Ovary (tissue), 9 donors: ENCODE measurements around the gene SELENOH. TPM values are rescaled to one million over a fixed set of nuclear protein-coding genes. Genes with fewer than 3 reads are reported as not detected.

Experiments used
- DNase-seq, 5 donors: peaks; one replicate each; pipeline ENCODE4 v3.0.0-alpha.2; 2019 to 2020
- H3K27ac ChIP-seq, 2 donors: fragments of 200-600 bp; one replicate each; pipeline versions ENCODE4 v1.5.1 to v1.8.0; 2019 to 2022
- H3K27me3 ChIP-seq: fragments of 200-600 bp; one replicate; pipeline ENCODE4 v1.8.0; 2022
- H3K36me3 ChIP-seq: fragments of 200-600 bp; sonication (generic); one replicate; pipeline ENCODE4 v1.5.1; 2019
- H3K4me1 ChIP-seq: one replicate; pipeline ENCODE4 v1.8.1; 2013; ENCODE audit warnings: mild to moderate bottlenecking, moderate library complexity; ENCODE audit not compliant: insufficient read depth
- H3K4me3 ChIP-seq: fragments of 200-600 bp; sonication (generic); one replicate; pipeline ENCODE4 v1.5.1; 2017
- H3K9me3 ChIP-seq, 2 donors: fragments of 200-600 bp in 1 of 2; sonication (generic) in 1 of 2; one replicate each; pipeline versions ENCODE4 v1.5.1 to v1.8.1; 2013 to 2019; ENCODE audit warnings: mild to moderate bottlenecking in 1 of 2, moderate library complexity in 1 of 2
- EP300 ChIP-seq: sonication (generic); formaldehyde crosslinking; IDR thresholded peaks from one replicate; pipeline ENCODE4 v1.6.1; 2017; ENCODE audit warnings: antibody characterized with exemption
- POLR2A ChIP-seq: fragments of 450-650 bp; IDR thresholded peaks from one replicate; pipeline ENCODE4 v1.6.1; 2017; ENCODE audit warnings: antibody characterized with exemption, mild to moderate bottlenecking, moderate library complexity
- WGBS, 3 donors: extraction: QIAGEN DNeasy Blood & Tissue Kit in 1 of 3; methylation state at CpG; one replicate each; pipeline versions ENCODE4 v1.1.5 to v1.1.7; 2013 to 2017; 5-methylcytosine and 5-hydroxymethylcytosine counted together
- intact Hi-C, 4 donors: fragments of 100-400 bp; cut with DNase I; formaldehyde crosslinking; loops; one replicate each; pipeline versions ENCODE4 v1.11.0 to v1.15.1; 2022 to 2023
- polyA plus RNA-seq, 2 donors: library from polyadenylated mRNA; stranded (reverse); fragments of 200-250 nt in 1 of 2; fragments of 350-450 nt in 1 of 2; fragmentation: Illumina TruSeq in 1 of 2; extraction: RNeasy Lipid Tissue Mini Kit (QIAGEN cat#74804) in 1 of 2; gene quantifications; one replicate each; pipeline ENCODE4 v1.2.3, GENCODE V29; 2013 to 2014
- small RNA-seq: library from RNA; depleted of rRNA; stranded (forward); fragments of <200 nt; gene quantifications from one replicate; pipeline ENCODE3, GENCODE V24; 2016
- total RNA-seq, 7 donors: library from RNA; depleted of rRNA in 2 of 7; stranded (reverse); fragments of >200 nt in 2 of 7; fragmentation: NEBNext Ultra II Directional in 3 of 7; extraction: Animal tissue kit (Norgen Biotek cat#: 25700) in 3 of 7; gene quantifications; one replicate each; pipeline versions ENCODE4 v1.1.0 to v1.2.4, GENCODE V29; 2016 to 2023
- TF ChIP-seq, protein P1 (sequence below), 3 donors: fragments of 450-650 bp in 2 of 3; fragments of 200-600 bp in 1 of 3; IDR thresholded peaks; one replicate each; pipeline versions ENCODE4 v1.5.1 to v1.8.0; 2016 to 2022; ENCODE audit warnings: antibody characterized with exemption in 3 of 3, mild to moderate bottlenecking in 1 of 3
- donor health status: DM: no; HTN: no; CAD: no; lungs with moderate emphysema.
- donor health status: DM: no; HTN: no; CAD: no.
- donor health status: Bipolar disorder and iron deficiency.
- donor health status: DM: yes; HTN: yes; CAD: no.
- donor health status: DM: no; HTN: no; CAD: no.
- donor health status: DM: yes; HTN: yes; CAD: no.

SELENOH gene
- total and polyA plus RNA-seq, 9 donors, result 33.9 to 244 (median 107) TPM

DNA sequence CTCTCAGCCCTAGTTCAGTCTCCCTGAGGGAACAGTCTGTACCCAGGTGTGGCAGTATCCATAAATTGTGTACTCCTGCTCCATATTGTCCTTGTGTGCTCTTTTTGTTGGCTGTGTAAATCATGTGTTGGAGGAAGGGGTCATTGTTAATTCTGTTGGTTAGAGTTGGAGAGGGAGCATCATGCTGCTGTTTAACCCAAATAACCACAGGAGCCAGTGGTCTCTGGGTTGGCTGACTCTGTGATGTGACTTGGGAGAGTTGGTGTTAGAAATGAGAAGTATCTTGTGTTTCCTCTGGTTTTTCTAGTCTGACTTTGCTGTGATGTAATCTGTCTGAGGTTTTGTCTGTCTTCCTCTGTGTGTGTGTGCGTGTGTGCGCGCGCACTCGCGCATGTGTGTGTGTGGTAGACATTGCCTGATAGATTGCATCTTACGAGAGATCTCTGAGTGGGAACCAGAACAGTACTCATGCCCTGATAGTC, 50.8 kb downstream of the SELENOH start:
- DNase-seq, result no peak
- Histone ChIP-seq H3K4me3 (no peak overlapping the region), H3K36me3 (no peaks in the 10 kb centered on the region), H3K9me3 (no peaks in the 10 kb centered on the region), H3K27ac (no peak overlapping the region), H3K4me1 (peaks cover 5% of the 10 kb centered on the region), H3K27me3 (no peaks in the 10 kb centered on the region)
- intact Hi-C loops, result loop anchor here in 1 of 4 donors (10.0 kb wide), 1 partner anchor 47 kb away; the partner anchor contains the start of gene SELENOH
- TF ChIP-seq POLR2A (no peak), EP300 (no peak)
- TF ChIP-seq, protein P1, sequence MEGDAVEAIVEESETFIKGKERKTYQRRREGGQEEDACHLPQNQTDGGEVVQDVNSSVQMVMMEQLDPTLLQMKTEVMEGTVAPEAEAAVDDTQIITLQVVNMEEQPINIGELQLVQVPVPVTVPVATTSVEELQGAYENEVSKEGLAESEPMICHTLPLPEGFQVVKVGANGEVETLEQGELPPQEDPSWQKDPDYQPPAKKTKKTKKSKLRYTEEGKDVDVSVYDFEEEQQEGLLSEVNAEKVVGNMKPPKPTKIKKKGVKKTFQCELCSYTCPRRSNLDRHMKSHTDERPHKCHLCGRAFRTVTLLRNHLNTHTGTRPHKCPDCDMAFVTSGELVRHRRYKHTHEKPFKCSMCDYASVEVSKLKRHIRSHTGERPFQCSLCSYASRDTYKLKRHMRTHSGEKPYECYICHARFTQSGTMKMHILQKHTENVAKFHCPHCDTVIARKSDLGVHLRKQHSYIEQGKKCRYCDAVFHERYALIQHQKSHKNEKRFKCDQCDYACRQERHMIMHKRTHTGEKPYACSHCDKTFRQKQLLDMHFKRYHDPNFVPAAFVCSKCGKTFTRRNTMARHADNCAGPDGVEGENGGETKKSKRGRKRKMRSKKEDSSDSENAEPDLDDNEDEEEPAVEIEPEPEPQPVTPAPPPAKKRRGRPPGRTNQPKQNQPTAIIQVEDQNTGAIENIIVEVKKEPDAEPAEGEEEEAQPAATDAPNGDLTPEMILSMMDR (IDR thresholded peaks at IDR 0.05), result no peak
- 91 to 99% (median 92%) methylated on average over 7 of the region's 7 CpGs for WGBS, 3 donors

DNA sequence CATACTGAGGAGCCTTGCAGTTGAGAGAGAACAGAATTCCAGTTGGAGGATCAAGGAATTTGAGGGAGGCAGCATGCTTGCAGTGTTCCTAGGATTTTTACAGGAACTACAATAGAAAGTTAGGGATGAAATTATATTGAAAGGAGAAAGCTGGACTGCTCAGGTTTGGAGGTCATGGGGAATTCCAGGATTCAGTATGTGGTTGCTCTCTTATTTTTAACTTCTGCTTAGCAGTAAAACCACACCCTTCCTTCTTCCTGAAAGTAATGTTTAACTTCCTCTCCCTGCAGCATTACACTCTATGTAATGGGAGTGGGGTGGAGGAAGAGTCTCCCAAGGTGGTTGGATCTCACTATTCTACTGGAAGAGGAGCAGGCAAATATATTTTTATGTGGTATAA, 51.6 kb downstream of the SELENOH start:
- no peaks in the 10 kb centered on the region for H3K36me3 ChIP-seq
- no peak overlapping the region for H3K4me3 ChIP-seq
- DNase-seq, result no peak
- H3K27ac ChIP-seq, result no peak overlapping the region
- H3K4me1 ChIP-seq, result no peaks in the 10 kb centered on the region
- H3K27me3 ChIP-seq, result no peaks in the 10 kb centered on the region
- H3K9me3 ChIP-seq, result no peaks in the 10 kb centered on the region
- TF ChIP-seq, protein P1 (IDR thresholded peaks at IDR 0.05), result no peak
- no peak for TF ChIP-seq POLR2A
- TF ChIP-seq EP300, result no peak
- intact Hi-C loops, result loop anchor here in 1 of 4 donors (10.0 kb wide), 1 partner anchor 48 kb away; the partner anchor contains the start of gene SELENOH

Small RNAs within 50 kb of the gene (small RNA-seq; reads per million reads assigned to genes)
- not detected for gene AP001931.1
- not detected for gene TMX2-CTNND1

Other genes with a start within 250 kb of the SELENOH start
- 10 to 100 TPM; 11.5 to 23.5 (median 18.6) TPM for gene SLC43A1, start 225.8 kb upstream of the SELENOH start, total RNA-seq
- gene SLC43A1, start 225.8 kb upstream of the SELENOH start, polyA plus RNA-seq, result 10 to 100 TPM; 14.8 to 30.4 TPM
- 10 to 100 TPM; 23.4 to 42.0 (median 38.0) TPM for gene TIMM10, start 210.7 kb upstream of the SELENOH start, total RNA-seq
- 10 to 100 TPM; 32.0 to 36.2 TPM for gene TIMM10, start 210.7 kb upstream of the SELENOH start, polyA plus RNA-seq
- not detected for gene SMTNL1, start 203.9 kb upstream of the SELENOH start, total RNA-seq
- gene SMTNL1, start 203.9 kb upstream of the SELENOH start, polyA plus RNA-seq, result not detected
- gene UBE2L6, start 173.8 kb upstream of the SELENOH start, total RNA-seq, result 10 to 100 TPM; 27.2 to 71.0 (median 59.7) TPM
- gene UBE2L6, start 173.8 kb upstream of the SELENOH start, polyA plus RNA-seq, result 100 to 1,000 TPM in 1 of 2 donors, 10 to 100 TPM in 1; 51.1 to 114 TPM
- 100 to 1,000 TPM; 454 to 906 (median 709) TPM for gene SERPING1, start 143.8 kb upstream of the SELENOH start, total RNA-seq
- 1,000 to 10,000 TPM in 1 of 2 donors, 100 to 1,000 TPM in 1; 731 to 2,358 TPM for gene SERPING1, start 143.8 kb upstream of the SELENOH start, polyA plus RNA-seq
- gene YPEL4, start 91.6 kb upstream of the SELENOH start, total RNA-seq, result 10 to 100 TPM in 1 of 7 donors, 1 to 10 TPM in 6; 2.1 to 12.9 (median 4.4) TPM
- 10 to 100 TPM in 1 of 2 donors, 1 to 10 TPM in 1; 7.1 to 15.3 TPM for gene YPEL4, start 91.6 kb upstream of the SELENOH start, polyA plus RNA-seq
- 10 to 100 TPM in 4 of 7 donors, 1 to 10 TPM in 3; 5.5 to 11.9 (median 11.1) TPM for gene CLP1, start 83.7 kb upstream of the SELENOH start, total RNA-seq
- gene CLP1, start 83.7 kb upstream of the SELENOH start, polyA plus RNA-seq, result 10 to 100 TPM in 1 of 2 donors, 1 to 10 TPM in 1; 7.2 to 10.5 TPM
- 10 to 100 TPM; 19.9 to 54.1 (median 39.9) TPM for gene ZDHHC5, start 73.4 kb upstream of the SELENOH start, total RNA-seq
- 10 to 100 TPM; 22.3 to 62.6 TPM for gene ZDHHC5, start 73.4 kb upstream of the SELENOH start, polyA plus RNA-seq
- 10 to 100 TPM in 6 of 7 donors, 1 to 10 TPM in 1; 9.8 to 18.2 (median 13.0) TPM for gene MED19, start 29.3 kb upstream of the SELENOH start, total RNA-seq
- 10 to 100 TPM; 13.8 to 19.8 TPM for gene MED19, start 29.3 kb upstream of the SELENOH start, polyA plus RNA-seq
- gene TMX2, start 28.9 kb upstream of the SELENOH start, total RNA-seq, result 10 to 100 TPM; 31.5 to 86.2 (median 56.8) TPM
- 100 to 1,000 TPM in 1 of 2 donors, 10 to 100 TPM in 1; 63.3 to 130 TPM for gene TMX2, start 28.9 kb upstream of the SELENOH start, polyA plus RNA-seq
- gene BTBD18, start 10.3 kb downstream of the SELENOH start, total RNA-seq, result not detected
- under 1 TPM in 1 of 2 donors, not detected in 1; 0.02 TPM for gene BTBD18, start 10.3 kb downstream of the SELENOH start, polyA plus RNA-seq
- gene CTNND1, start 20.3 kb downstream of the SELENOH start, total RNA-seq, result 100 to 1,000 TPM in 6 of 7 donors, 10 to 100 TPM in 1; 58.4 to 134 (median 119) TPM
- gene CTNND1, start 20.3 kb downstream of the SELENOH start, polyA plus RNA-seq, result 100 to 1,000 TPM in 1 of 2 donors, 10 to 100 TPM in 1; 40.3 to 153 TPM